GM18517 (cell line): Measurements from ENCODE around the gene DEK.
"Not testable (repeated sequence)": the region's sequence is repeated elsewhere in the genome, so short reads cannot be mapped to it uniquely, and the experiment has no call there.

ENCODE experiments used
- ATAC-seq: cut with Tn5 transposase; IDR thresholded peaks from one replicate; pipeline ENCODE4 v1.9.1; 2021; ENCODE audit warnings: mild to moderate bottlenecking, moderate library complexity; ENCODE audit not compliant: unreplicated experiment

Gene DEK

DNA sequence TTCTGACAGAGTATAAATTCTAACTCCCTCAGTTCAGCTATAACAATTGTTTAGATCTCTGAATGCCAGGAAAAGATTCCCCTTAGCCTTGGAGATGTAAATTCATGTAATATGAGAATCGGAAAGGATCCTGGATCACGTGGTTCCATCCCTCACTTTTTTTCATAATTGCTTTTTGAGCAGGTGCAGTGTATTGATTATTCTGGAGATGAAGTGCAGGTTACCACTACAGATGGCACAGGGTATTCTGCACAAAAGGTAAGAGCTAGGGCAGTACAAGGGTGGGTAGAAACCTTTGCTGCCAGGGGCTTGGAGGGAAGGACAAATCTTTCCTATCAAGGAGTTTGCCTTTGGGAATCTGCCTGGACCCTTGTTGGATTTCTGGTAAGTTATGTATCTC is 56.4 kb downstream of the DEK start:
- ATAC-seq: no peak

DNA sequence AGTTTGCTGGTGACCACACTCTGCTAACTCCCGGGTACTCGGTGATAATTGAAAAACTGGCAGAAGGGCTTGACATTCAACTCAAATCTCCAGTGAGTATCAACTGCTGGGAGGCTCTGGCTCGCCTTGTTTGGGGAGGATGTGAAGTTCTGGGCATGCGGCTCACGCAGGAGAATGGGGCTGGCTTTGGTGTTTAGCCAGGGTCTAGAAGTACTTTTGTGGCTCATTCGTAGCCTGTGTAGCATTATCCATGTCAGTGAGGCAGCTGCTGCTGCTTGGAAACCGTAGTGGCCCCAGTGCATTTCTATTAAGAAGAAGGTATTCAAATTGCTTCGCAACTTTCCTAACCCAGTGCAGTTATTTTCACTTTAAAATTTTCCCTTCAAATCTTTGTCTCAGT is 56.9 kb downstream of the DEK start:
- no peak for ATAC-seq

DNA sequence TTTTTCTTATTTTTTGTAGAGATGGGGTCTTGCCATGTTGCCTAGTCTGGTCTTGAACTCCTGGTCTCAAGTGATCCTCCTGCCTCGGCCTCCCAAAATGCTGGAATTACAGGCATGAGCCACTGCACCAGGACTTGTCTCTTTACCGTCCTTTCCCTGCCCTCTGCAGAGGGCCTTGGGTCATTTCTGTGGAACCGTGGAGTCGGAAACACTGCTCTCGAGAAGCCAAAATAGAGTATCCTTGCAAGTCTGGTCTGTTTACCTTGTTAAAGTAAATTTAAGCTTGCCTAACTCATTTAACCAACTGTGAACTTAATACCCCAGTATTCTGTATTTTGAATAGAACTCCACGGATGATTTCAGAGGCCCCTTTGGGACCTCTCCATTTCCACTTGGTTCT is 57.7 kb downstream of the DEK start:
- no peak for ATAC-seq

DNA sequence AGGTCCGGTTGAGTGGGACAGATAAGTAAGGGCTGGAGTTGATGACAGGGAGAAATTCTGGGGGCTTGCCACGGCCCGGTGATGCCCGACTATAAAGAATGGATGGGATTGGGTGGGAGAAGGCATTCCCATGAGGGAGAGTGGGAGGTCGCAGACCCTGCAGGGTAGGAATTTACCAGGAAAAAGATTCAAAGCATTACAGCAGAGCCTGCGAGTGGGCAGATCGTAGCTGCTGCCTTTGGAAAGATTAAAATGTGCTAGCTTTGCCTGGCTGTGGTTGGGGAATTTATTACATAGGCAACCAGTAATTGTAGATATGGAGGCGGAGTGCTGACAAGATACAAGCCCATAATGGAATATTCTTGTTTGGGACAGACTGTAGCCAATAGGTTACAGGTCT is 59.6 kb downstream of the DEK start:
- no peak for ATAC-seq

DNA sequence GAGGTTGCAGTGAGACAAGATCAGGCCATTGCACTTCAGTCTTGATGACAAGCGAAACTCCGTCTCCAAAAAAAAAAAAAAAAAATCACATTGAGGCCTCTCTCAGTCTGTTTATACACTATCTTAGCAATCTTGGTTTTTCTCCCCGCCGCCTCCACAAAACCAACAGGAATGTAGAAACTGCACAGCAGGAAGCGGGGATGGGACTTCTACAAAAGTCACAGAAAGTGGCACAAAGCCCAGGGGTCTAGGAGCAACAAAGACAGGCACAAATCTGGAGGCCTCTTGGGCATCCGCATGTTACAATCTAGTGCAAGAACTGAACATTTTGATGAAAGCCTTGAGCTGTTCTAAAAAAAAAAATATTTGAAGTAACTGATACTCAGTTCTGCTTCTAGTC is 60.5 kb downstream of the DEK start:
- ATAC-seq: no peak

DNA sequence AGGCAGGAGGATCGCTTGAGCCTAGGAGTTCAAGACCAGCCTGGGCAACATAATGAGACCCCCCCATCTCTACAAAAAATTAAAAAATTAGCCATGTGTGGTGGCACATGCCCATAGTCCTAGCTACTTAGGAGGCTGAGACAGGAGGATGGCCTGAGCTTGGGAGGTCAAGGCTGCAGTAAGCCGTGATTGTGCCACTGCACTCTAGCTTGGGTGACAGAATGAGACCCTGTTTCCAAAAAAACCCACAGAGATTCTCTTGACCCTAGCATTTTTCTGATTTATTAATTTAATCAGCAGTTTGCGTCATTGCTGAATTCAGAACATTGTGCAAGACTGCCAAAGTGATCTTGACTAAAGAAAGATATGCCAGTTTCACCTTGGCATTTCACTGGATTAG is 72.3 kb downstream of the DEK start:
- no peak for ATAC-seq

DNA sequence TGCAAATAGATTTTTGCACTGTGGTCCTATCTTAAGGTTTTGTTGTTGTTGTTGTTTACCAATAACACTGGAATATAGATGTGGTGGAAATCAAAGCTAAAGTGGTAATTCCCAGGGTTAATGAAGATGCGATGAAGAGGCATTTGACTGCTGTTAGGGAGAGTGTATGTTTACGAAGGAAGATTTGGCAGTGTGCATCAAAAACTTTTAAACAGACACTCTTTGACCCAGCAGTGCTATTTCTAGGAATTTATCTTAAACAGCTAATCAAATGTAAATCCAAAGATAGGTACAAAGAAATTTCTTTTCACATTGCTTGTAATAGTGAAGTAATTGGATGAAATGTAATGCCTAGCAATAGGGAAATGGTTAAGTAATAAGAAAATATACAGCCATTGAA is 75.1 kb downstream of the DEK start:
- ATAC-seq: no peak

DNA sequence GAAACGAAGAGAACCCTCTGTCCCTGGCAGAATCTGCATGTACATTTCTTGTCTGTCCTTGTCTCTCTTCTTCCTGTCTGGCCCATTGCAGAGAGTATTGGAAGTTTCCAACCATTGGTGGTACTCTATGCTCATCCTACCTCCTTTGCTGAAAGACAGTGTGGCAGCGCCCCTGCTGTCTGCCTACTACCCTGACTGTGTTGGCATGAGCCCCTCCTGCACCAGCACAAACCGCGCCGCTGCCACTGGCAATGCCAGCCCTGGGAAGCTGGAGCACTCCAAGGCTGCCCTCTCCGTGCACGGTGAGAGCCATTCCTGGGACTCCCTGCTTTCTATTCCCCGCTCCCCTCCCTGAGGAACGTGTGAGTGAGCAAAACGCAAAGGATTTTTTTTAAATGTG is 76.6 kb downstream of the DEK start:
- no peak for ATAC-seq

DNA sequence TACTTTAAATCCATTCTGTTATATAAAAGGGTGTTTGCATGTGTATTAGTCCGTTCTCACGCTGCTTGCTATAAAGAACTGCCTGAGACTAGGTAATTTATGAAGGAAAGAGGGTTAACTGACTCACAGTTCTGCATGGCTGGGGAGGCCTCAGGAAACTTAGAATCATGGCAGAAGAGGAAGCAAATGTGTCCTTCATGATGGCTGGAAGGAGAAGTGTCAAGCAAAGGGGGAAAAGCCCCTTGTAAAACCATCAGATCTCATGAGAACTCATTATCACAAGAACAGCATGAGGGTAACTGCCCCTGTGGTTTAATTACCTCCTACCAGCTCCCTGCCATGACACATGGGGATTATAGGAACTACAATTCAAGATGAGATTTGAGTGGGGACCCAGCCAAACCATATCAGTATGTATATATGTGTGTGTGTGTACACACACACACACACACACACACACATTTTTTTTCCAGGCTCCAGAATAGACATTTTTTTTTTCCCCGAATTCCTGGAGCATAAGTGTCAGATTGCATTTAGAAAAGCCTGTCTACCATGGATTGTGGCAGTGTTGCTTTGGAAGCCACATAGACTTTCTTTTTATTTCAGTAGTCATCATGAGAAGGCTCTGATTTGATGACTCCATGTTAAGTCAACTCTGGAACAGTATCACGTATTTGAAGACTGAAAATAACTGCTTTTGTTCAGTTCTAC is 77.6 kb downstream of the DEK start:
- no peak for ATAC-seq

DNA sequence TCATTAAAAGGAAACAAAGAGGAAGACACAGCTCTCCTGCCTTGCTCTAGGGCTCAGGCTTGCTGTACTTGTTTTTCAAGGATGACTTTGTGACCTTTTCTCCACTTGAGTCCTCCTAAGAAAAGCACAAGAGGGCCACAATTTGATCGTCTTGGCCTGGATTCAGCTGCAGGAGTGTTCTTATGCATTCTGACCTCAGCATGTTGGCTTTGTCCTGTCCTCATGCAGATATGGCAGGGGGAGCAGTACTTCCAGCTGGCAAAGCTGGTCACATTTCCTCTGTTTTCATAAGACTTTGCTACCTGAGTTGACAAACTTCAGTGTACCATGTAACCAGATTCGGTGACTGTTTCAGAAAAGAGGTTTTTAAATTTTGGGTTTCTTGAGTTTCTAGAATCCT is 78.3 kb downstream of the DEK start:
- ATAC-seq: no peak

DNA sequence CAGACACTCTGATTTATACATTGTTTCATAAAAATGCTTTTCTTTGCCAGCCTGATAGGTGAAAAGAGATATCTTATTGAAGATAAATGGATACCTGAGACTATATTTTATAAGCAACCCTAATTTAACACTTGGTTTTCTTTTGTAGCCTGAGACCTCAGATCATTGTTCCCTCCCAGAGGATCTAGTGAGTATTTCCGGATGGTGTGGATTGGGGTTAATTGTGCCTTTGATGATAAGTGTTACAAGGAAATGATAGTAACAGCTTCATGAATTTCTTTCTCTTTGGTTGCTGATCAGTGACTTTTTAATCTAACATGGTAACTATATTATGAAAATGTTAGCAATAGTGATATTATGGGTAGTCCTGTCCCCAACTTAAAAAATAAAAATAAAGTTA is 78.7 kb downstream of the DEK start:
- ATAC-seq: no peak

DNA sequence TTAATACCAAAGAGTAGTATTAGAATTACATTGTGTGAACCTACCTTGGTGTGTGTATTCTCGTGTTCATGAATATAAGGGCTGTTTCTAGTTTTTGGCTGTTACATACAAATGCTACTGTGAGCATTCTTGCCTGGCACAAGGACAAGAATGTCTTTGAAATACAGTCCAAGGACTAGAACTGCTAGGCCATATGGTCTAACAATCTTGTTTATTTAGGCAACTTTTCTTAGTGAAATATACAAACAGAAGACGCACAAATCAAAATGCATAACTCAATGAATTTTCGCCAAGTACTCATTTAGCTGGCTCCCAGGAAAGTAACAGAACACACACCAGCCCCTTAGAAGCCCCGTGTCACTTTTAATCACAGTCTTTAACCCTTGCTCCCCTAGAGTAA is 80.6 kb downstream of the DEK start:
- no peak for ATAC-seq

DNA sequence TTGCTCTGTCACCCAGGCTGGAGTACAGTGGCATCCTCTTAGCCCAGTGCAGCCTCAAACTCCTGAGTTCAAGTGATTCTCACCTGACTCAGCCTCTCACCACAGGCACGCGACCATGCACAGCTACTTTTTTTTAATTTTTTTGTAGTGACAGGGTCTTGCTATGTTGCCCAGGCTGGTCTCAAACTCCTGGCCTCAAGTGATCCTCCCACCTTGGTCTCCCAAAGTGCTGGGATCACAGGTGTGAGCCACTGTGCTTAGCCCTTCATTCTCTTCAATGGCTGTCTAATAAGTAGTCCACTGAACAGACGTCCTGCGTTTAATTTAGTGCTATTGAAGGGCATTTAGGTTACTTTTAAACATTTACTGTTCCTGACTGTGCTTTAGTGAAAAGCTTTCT is 81.8 kb downstream of the DEK start:
- no peak for ATAC-seq

DNA sequence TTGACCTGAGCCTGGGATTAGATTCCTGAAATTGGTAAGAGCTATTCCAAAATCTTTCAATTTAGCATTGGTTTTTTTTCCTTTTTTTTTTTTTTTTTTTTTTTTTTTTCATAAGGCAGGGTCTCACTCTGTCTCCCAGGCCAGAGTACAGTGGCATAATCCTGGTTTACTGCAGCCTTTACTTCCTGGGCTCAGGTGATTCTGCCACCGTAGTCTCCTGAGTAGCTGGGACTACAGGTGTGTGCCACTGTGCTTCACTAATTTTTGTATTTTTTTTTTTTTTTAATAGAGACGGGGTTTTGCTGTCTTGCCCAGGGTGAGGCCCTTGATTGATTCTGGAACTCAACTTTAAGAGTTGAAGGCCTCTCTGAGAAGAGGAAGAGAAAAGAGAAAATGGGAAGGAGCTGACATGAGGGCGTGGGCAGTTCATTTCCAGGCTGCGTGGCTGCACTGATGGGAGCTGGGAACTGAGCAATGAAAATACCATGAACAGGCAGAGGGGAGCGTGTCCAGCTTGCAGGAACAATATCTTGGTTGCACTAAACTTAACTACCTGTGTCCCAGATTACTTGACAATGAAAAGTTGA is 84.5 kb downstream of the DEK start:
- ATAC-seq: no peak

DNA sequence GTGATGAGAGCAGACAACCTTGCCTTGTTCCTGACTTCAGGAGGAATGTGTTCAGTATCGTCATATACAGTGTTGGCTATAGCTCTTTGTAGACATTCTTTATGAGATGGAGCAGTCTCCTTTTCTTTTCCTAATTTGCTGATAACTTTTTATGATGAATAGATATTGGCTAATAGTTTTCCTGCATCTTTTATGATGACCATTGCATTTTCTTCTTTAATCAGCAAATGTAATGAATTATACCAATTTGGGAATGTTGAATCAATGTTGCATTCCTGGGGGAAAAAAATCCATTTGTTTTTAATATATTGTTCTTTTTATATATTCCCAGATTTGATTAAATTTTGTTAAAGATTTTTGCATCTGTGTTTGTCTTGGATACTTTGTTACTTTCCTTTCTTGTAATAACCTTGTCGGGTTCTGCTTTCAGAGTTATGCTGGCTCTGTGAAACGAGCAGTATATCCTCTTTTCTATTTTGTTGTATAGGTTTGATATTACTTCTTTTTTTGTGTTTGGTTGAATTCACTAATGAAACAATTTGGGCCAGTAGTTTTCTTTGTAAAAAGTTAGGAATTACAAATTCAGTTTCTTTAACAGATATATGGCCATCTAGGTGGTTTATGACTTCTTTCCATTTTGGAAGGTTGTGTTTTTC is 85.2 kb downstream of the DEK start:
- ATAC-seq: no peak

DNA sequence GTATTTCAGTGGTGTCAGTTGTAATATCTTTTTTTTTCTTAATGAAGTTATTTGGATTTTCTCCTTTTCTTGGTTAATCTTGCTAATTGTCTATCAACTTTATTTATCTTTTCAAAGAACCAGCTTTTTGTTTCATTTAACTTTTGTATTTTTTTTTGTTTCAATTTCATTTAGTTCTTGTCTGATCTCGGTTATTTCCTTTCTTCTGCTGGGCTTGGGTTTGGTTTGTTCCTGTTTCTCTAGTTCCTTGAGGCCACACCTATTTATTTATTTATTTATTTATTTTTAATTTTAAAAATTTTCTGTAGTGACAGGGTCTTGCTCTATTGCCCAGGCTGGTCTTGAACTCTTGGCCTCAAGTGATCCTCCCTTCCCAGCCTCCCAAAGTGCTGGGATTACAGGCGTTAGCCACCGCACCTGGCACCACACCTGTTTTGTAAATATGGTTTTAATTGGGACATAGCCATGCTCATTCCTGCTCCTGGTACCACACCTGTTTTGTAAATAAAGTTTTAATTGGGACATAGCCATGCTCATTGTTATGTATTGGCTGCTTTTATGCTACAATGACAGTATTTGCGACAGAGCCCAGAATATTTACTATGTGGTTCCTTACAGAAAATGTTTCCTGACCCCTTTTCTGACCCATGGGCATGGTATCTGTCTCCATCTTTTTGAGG is 86.9 kb downstream of the DEK start:
- no peak for ATAC-seq

DNA sequence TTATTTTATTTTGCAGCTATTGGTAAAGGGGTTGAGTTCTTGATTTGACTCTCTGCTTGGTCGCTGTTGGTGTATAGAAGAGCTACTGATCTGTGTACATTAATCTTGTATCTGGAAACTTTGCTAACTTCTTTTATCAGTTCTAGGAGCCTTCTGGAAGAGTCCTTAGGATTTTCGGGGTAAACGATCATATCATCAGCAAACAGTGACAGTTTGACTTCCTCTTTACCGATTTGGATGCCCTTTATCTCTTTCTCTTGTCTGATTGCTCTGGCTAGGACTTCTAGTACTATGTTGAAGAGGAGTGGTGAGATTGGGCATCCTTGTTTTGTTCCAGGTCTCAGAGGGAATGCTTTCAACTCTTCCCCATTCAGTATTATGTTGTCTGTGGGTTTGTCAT is 88.1 kb downstream of the DEK start:
- not testable (repeated sequence) for ATAC-seq
